HFFc6 (cell line): ENCODE measurements around the gene BICRAL. TPM values are rescaled to one million over a fixed set of nuclear protein-coding genes. Genes with fewer than 3 reads are reported as not detected.
A peak's percentile ranks its signal among the peaks of the same experiment; 100 is the strongest.

Source experiments
- DNase-seq: peaks from one replicate; pipeline ENCODE4 v3.0.0-alpha.2; 2018
- H3K27ac Mint-ChIP-seq: 2 replicates; pipeline ENCODE4 v1.8.0; 2020; ENCODE audit warnings: mild to moderate bottlenecking, mixed read lengths
- H3K27me3 Mint-ChIP-seq: 2 replicates; pipeline ENCODE4 v1.8.0; 2021; ENCODE audit warnings: mild to moderate bottlenecking, moderate library complexity, mixed read lengths; ENCODE audit not compliant: insufficient read depth
- H3K36me3 Mint-ChIP-seq: 2 replicates; pipeline ENCODE4 v1.8.0; 2021; ENCODE audit warnings: low read depth, mixed read lengths
- H3K4me1 Mint-ChIP-seq: 2 replicates; pipeline ENCODE4 v1.8.0; 2020; ENCODE audit warnings: low read depth, mixed read lengths
- H3K4me3 Mint-ChIP-seq: 2 replicates; pipeline ENCODE4 v1.8.0; 2020; ENCODE audit warnings: mild to moderate bottlenecking, moderate library complexity, mixed read lengths
- H3K9me3 Mint-ChIP-seq: 2 replicates; pipeline ENCODE4 v1.8.0; 2020; ENCODE audit warnings: mild to moderate bottlenecking, mixed read lengths
- CTCF ChIP-seq: fragments of 200-600 bp; sonication (generic); IDR thresholded peaks from 2 replicates; pipeline ENCODE4 v1.5.0; 2021; ENCODE audit warnings: antibody characterized with exemption, mild to moderate bottlenecking
- total RNA-seq, 6 experiments: library from RNA; stranded (reverse); fragmentation: NEBNext Ultra II Directional; extraction: Animal tissue kit (Norgen Biotek cat#: 25700); gene quantifications; 2 replicates in 1 of 6; 3 replicates in 5 of 6; pipeline ENCODE4 v1.2.3, GENCODE V29; 2021

Gene BICRAL
- total RNA-seq, 6 experiments from 2014 or later = 8.0 to 9.8 (median 9.4) TPM

- Mint-ChIP-seq H3K36me3 (peaks cover 12% of the 10 kb centered on the region), H3K27ac (peak overlapping the region; percentile 93; the same call in 1 of the 2 replicates), H3K27me3 (no peaks in the 10 kb centered on the region), H3K9me3 (no peaks in the 10 kb centered on the region), H3K4me3 (peak overlapping the region; percentile 93), H3K4me1 (peaks cover 39% of the 10 kb centered on the region)
- no peak for DNase-seq
- no peak for TF ChIP-seq CTCF
These were observed 37.4 kb upstream of the BICRAL start for GRCh38 chr6:42744351-42744893.

GRCh38 chr6:42745083-42745639 lies 36.7 kb upstream of the BICRAL start:
- peak overlapping the region; percentile 93 for H3K27ac Mint-ChIP-seq
- no peaks in the 10 kb centered on the region for H3K9me3 Mint-ChIP-seq
- peaks cover 39% of the 10 kb centered on the region for H3K4me1 Mint-ChIP-seq
- H3K36me3 Mint-ChIP-seq = peaks cover 12% of the 10 kb centered on the region
- no peak for TF ChIP-seq CTCF
- H3K4me3 Mint-ChIP-seq = peak overlapping the region; percentile 93
- no peak for DNase-seq
- H3K27me3 Mint-ChIP-seq = no peaks in the 10 kb centered on the region

- Mint-ChIP-seq H3K9me3 (no peaks in the 10 kb centered on the region), H3K36me3 (peaks cover 12% of the 10 kb centered on the region), H3K4me3 (peak within 1 kb of the TSS; percentile 93), H3K27ac (peak within 1 kb of the TSS; percentile 93), H3K27me3 (no peaks in the 10 kb centered on the region), H3K4me1 (peaks cover 39% of the 10 kb centered on the region)
- no peak for TF ChIP-seq CTCF
- DNase-seq = peak; percentile 98
These were observed 36.0 kb upstream of the BICRAL start, which contains the start of gene TBCC for GRCh38 chr6:42745640-42746462. TBCC (minus strand) TSS chr6:42746103; CDS start chr6:42746073, 30 bp downstream.

- Mint-ChIP-seq H3K36me3 (peaks cover 12% of the 10 kb centered on the region), H3K27me3 (no peaks in the 10 kb centered on the region), H3K9me3 (no peaks in the 10 kb centered on the region), H3K4me1 (peaks cover 39% of the 10 kb centered on the region), H3K4me3 (peak overlapping the region; percentile 93), H3K27ac (peak overlapping the region; percentile 91)
- DNase-seq = peak; percentile 80
- no peak for TF ChIP-seq CTCF
These were observed 35.1 kb upstream of the BICRAL start for GRCh38 chr6:42746463-42747391.
